ENCODE measurements around the gene SLC8A3.

DNA sequence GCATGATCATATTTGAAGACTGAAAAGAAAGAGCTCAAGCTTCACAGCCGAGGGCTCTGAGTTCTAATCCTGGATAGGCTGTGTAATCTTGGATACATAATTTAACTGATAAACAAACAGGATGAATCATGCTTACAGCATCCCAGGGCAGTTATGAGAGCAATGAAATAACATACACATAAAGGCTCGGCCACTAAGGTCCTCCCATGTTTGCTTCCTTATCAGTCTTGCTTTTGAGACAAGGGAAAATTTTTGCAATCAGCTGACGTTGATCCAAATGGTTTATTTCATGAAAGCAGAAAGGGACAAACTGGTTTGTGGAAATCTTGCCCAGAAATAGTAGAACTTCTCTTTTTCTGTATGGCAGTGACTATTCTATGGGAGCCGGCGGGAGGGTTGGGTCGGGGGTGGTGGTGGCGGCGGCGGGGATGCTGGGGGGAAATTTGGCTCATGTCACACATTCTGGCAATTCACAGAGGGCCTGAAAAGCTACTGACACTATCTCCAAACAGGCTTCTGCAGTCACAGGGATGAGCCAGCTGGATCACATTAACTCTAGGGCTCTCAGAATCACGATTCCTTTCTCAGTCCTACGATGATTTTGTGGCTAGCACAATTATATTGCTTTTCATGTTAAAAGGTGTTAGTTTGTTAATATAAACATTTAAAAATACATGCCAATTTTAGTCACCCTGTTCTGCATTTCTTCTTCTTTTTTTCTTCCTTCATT, 124.5 kb downstream of the SLC8A3 start:
- TF ChIP-seq EZH2phosphoT487 (IDR thresholded peaks at IDR 0.05; ENCODE audit: insufficient read depth, low read depth): no peak
- TF ChIP-seq EZH2 (IDR thresholded peaks at IDR 0.05; ENCODE audit: insufficient read depth, poor library complexity, severe bottlenecking): no peak
